Measurements from ENCODE around the gene HOXB13. TPM values are rescaled to one million over a fixed set of nuclear protein-coding genes. Genes with fewer than 3 reads are reported as not detected.

The HOXB13 gene
- total and polyA plus RNA-seq, 2 experiments from 2014 or later: not detected

DNA sequence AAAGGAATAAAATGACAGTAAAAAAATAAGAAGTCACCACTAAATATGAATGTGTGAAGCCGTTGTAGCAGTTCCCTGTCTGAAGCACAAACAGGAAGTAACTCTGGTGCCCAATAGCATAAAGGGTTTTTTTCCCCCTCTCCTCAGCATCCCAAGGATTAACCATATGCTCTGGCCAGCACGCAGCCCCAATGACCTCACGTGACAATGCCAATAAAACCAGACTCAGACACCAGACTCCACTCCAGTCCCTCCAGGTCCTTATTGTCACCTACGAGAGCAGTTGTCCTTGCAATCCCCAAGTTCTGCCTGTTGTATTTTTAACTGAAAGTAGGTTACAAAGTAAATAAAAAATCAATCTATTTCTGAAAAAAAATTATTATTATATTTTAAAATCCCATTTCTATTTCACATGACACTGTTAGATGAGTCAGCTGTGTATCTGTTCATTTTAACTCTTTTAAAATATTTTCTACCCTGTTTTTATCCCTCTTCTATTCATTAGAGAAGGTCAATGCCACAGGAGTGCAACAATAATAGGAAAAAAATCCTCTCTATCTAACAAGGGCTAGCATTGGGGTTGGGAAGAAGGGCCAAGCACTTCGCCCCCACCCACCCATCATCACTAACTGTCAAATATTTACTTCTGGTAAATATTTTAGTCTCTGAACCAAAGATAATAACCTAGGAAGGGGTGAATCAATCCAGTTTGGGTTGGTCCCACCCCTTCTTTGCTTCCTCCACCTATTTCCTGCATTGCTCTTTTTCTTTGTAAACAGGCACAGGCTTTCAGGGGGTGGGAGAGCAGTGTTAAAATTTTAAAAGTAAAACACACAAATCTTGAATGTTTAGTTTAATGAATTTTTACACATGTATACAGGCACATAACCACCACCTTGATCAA is 12.8 kb downstream of the HOXB13 start:
- Histone ChIP-seq H3K4me2 (ENCODE audit: unreplicated experiment) (no peak overlapping the region), H3K27me3 (replicated peaks; ENCODE audit: insufficient read depth) (peaks cover 93% of the 10 kb centered on the region), H3K36me3 (ENCODE audit: low read depth) (no peaks in the 10 kb centered on the region), H3K79me2 (ENCODE audit: insufficient read depth) (no peaks in the 10 kb centered on the region), H2AFZ (no peak overlapping the region), H3K9ac (no peak overlapping the region), H3K9me2 (ENCODE audit: insufficient read depth) (no peaks in the 10 kb centered on the region), H3F3A (ENCODE audit: insufficient read depth) (no peaks in the 10 kb centered on the region), H3K27ac (no peak overlapping the region), H3K4me1 (ENCODE audit: insufficient read depth) (no peaks in the 10 kb centered on the region), H4K20me1 (ENCODE audit: insufficient read depth) (no peaks in the 10 kb centered on the region), H3K9me3 (ENCODE audit: low read depth) (no peaks in the 10 kb centered on the region), H3K4me3 (no peak overlapping the region)
- in situ Hi-C loops (cut with MboI): no loop called here
- WGBS, 2 experiments (ENCODE audit: low coverage in 1 of 2, low lambda C conversion rate in 2 of 2, missing lambda C conversion rate in 2 of 2): 20 to 21% methylated on average over 5 of the region's 5 CpGs
- DNase-seq: no peak
- TF ChIP-seq EZH2phosphoT487 (IDR thresholded peaks at IDR 0.05; ENCODE audit: insufficient read depth, low read depth) (no peak), EZH2 (IDR thresholded peaks at IDR 0.05; ENCODE audit: insufficient read depth, poor library complexity, severe bottlenecking) (no peak)

DNA sequence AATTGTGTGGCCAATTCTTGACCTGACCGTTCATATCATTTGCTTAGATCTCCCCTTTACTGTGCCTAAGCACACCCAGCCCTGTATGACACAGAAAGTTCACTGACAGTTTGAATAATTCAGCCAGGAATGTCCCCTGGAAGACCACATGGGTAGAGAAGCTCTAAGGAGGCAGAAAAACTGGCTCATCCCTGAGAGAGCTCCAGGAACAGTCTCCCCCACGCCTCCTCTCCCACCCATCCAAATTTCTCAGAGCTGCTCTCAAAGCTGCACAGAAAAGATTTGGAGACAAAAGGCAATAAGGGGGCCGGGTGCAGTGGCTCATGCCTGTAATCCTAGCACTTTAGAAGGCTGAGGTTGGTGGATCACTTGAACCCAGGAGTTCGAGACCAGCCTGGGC is 17.4 kb downstream of the HOXB13 start:
- H3K4me1 ChIP-seq (ENCODE audit: insufficient read depth): no peaks in the 10 kb centered on the region
- H2AFZ ChIP-seq: no peak overlapping the region
- DNase-seq: no peak
- no peaks in the 10 kb centered on the region for H4K20me1 ChIP-seq (ENCODE audit: insufficient read depth)
- H3K36me3 ChIP-seq (ENCODE audit: low read depth): no peaks in the 10 kb centered on the region
- no peak overlapping the region for H3K4me3 ChIP-seq
- H3K9me3 ChIP-seq (ENCODE audit: low read depth): no peaks in the 10 kb centered on the region
- H3K27me3 ChIP-seq (replicated peaks; ENCODE audit: insufficient read depth): peaks cover 91% of the 10 kb centered on the region
- TF ChIP-seq EZH2phosphoT487 (IDR thresholded peaks at IDR 0.05; ENCODE audit: insufficient read depth, low read depth) (no peak), EZH2 (IDR thresholded peaks at IDR 0.05; ENCODE audit: insufficient read depth, poor library complexity, severe bottlenecking) (no peak)
- no peaks in the 10 kb centered on the region for H3K9me2 ChIP-seq (ENCODE audit: insufficient read depth)
- WGBS, 2 experiments (ENCODE audit: low coverage in 1 of 2, low lambda C conversion rate in 2 of 2, missing lambda C conversion rate in 2 of 2): 18 to 28% methylated on average over 4 of the region's 4 CpGs
- no peak overlapping the region for H3K4me2 ChIP-seq (ENCODE audit: unreplicated experiment)
- no peak overlapping the region for H3K9ac ChIP-seq
- H3K79me2 ChIP-seq (ENCODE audit: insufficient read depth): no peaks in the 10 kb centered on the region
- no peak overlapping the region for H3K27ac ChIP-seq
- no peaks in the 10 kb centered on the region for H3F3A ChIP-seq (ENCODE audit: insufficient read depth)
- in situ Hi-C loops (cut with MboI): no loop called here

DNA sequence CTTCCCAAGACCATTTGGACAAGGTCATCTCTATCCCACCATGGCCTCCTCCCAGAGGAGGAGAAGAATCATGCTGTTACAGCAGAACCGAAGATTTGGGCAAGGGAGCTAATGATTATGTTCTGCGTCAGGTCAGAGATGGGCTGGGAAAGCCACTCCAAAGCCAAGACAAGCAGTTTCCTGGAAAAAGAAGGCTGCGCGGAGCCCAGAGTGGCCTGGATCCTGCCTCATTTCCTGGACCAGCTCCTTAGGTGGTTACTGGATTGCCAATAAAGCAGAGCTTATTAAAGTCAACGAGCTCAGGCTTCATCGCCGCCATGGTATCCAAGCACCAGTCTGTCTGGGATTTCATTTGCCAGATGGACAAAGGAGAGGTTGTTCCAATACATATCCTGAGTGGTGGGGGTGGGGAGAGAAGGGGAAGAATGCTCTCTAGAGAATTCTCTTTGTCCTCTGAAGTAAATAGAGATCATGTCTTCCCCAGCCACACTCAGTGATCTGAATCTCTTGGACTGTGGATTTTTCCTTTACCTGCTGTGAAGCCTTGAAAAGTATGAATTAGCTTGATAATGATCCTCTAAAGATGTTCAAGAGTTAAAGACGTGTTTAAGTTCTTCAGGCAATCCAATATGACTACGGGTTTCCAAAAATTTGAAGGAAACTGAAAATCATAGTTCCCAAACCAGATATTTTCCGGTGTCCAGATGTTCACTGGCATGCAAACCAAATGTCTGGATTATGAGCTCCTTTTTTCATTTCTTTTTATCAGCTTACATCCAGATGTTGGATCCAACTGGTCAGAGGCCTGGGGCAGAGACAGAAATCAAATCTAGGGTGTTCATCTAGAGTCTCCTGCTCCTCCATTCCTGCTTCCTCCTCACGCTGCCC is 23.9 kb downstream of the HOXB13 start:
- H3K4me2 ChIP-seq (ENCODE audit: unreplicated experiment): no peak overlapping the region
- no peaks in the 10 kb centered on the region for H3F3A ChIP-seq (ENCODE audit: insufficient read depth)
- no peaks in the 10 kb centered on the region for H3K9me2 ChIP-seq (ENCODE audit: insufficient read depth)
- no peaks in the 10 kb centered on the region for H3K36me3 ChIP-seq (ENCODE audit: low read depth)
- no peak overlapping the region for H3K4me3 ChIP-seq
- TF ChIP-seq EZH2phosphoT487 (IDR thresholded peaks at IDR 0.05; ENCODE audit: insufficient read depth, low read depth): no peak
- TF ChIP-seq EZH2 (IDR thresholded peaks at IDR 0.05; ENCODE audit: insufficient read depth, poor library complexity, severe bottlenecking): no peak
- no peak for DNase-seq
- in situ Hi-C loops (cut with MboI): no loop called here
- WGBS, 2 experiments (ENCODE audit: low coverage in 1 of 2, low lambda C conversion rate in 2 of 2, missing lambda C conversion rate in 2 of 2): 16 to 18% methylated on average over 11 of the region's 11 CpGs
- peaks cover 98% of the 10 kb centered on the region for H3K27me3 ChIP-seq (replicated peaks; ENCODE audit: insufficient read depth)
- no peaks in the 10 kb centered on the region for H3K79me2 ChIP-seq (ENCODE audit: insufficient read depth)
- H3K9ac ChIP-seq: no peak overlapping the region
- H3K9me3 ChIP-seq (ENCODE audit: low read depth): no peaks in the 10 kb centered on the region
- no peak overlapping the region for H2AFZ ChIP-seq
- no peak overlapping the region for H3K27ac ChIP-seq
- no peaks in the 10 kb centered on the region for H3K4me1 ChIP-seq (ENCODE audit: insufficient read depth)
- no peaks in the 10 kb centered on the region for H4K20me1 ChIP-seq (ENCODE audit: insufficient read depth)

- Histone ChIP-seq H3K9me2 (ENCODE audit: insufficient read depth) (no peaks in the 10 kb centered on the region), H3K9me3 (ENCODE audit: low read depth) (no peaks in the 10 kb centered on the region), H3K9ac (no peak overlapping the region), H3K27ac (no peak overlapping the region), H3K27me3 (replicated peaks; ENCODE audit: insufficient read depth) (peaks cover 86% of the 10 kb centered on the region), H3K4me2 (ENCODE audit: unreplicated experiment) (no peak overlapping the region), H3K79me2 (ENCODE audit: insufficient read depth) (no peaks in the 10 kb centered on the region), H3K4me1 (ENCODE audit: insufficient read depth) (no peaks in the 10 kb centered on the region), H3K4me3 (no peak overlapping the region), H4K20me1 (ENCODE audit: insufficient read depth) (no peaks in the 10 kb centered on the region), H2AFZ (no peak overlapping the region), H3K36me3 (ENCODE audit: low read depth) (no peaks in the 10 kb centered on the region), H3F3A (ENCODE audit: insufficient read depth) (no peaks in the 10 kb centered on the region)
- no peak for DNase-seq
- TF ChIP-seq EZH2phosphoT487 (IDR thresholded peaks at IDR 0.05; ENCODE audit: insufficient read depth, low read depth): no peak
- no peak for TF ChIP-seq EZH2 (IDR thresholded peaks at IDR 0.05; ENCODE audit: insufficient read depth, poor library complexity, severe bottlenecking)
- in situ Hi-C loops (cut with MboI): no loop called here
- WGBS, 2 experiments (ENCODE audit: low coverage in 1 of 2, low lambda C conversion rate in 2 of 2, missing lambda C conversion rate in 2 of 2): 67 to 71% methylated on average over 10 of the region's 10 CpGs
Observed at GRCh38 chr17:48701864-48702532, 26.6 kb downstream of the HOXB13 start.
